Large intestine (tissue), 3 donors: ENCODE measurements around the gene SRGAP1. TPM values are rescaled to one million over a fixed set of nuclear protein-coding genes. Genes with fewer than 3 reads are reported as not detected.

Source experiments
- DNase-seq, 2 donors: peaks; one replicate each; pipeline versions ENCODE4 v3.0.0 to v3.0.0-alpha.2; 2013
- H3K27ac ChIP-seq: one replicate; pipeline ENCODE4 v1.5.1; 2013; ENCODE audit warnings: low read length
- H3K27me3 ChIP-seq: 2 replicates; pipeline ENCODE4 v1.6.1; 2013; ENCODE audit warnings: low read length; ENCODE audit not compliant: control insufficient read depth, insufficient read depth
- H3K36me3 ChIP-seq: 2 replicates; pipeline ENCODE4 v1.6.1; 2013; ENCODE audit warnings: low read length; ENCODE audit not compliant: control insufficient read depth, insufficient read depth
- H3K4me1 ChIP-seq: one replicate; pipeline ENCODE4 v1.6.1; 2013; ENCODE audit warnings: low read length; ENCODE audit not compliant: control insufficient read depth, insufficient read depth
- H3K4me3 ChIP-seq: one replicate; pipeline ENCODE4 v1.5.1; 2013; ENCODE audit warnings: low read length
- H3K9me3 ChIP-seq: one replicate; pipeline ENCODE4 v1.6.1; 2013; ENCODE audit warnings: mild to moderate bottlenecking, low read depth, low read length, moderate library complexity; ENCODE audit not compliant: control insufficient read depth
- WGBS: methylation state at CpG from one replicate; pipeline ENCODE4 v1.1.5; 2013; ENCODE audit warnings: low lambda C conversion rate; ENCODE audit not compliant: insufficient coverage; 5-methylcytosine and 5-hydroxymethylcytosine counted together
- polyA plus RNA-seq: library from polyadenylated mRNA; unstranded; fragments of 120-200 nt; gene quantifications from one replicate; pipeline ENCODE4 v1.2.1, GENCODE V29; 2013

Gene SRGAP1
- polyA plus RNA-seq, 1 donor, result 8.6 TPM

DNA sequence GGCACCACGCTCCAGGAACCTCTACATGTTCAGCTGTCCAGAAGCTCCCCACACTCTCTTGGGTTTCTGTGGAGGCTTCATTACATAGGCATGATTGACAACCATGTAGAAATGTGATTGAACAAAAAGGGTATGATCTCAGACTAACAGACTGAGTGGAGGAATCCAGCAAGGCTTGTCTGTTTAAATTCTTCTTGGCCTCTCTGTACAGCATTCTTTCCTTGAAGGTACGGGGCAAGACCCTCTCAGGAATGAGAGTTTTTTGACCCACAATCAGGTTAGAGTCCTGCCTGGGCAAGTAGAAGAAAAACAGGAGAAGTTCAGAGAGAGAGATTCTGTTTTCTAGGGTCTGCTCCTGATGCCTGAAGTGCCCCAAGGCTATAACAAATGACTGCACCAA, 40.9 kb downstream of the SRGAP1 start:
- H3K4me1 ChIP-seq, result peaks cover 6% of the 10 kb centered on the region
- H3K27ac ChIP-seq, result no peak overlapping the region
- no peaks in the 10 kb centered on the region for H3K27me3 ChIP-seq
- no peak overlapping the region for H3K4me3 ChIP-seq
- no peaks in the 10 kb centered on the region for H3K36me3 ChIP-seq
- WGBS, result no CpG with 5 or more reads among the region's 2 CpGs
- DNase-seq, result no peak
- H3K9me3 ChIP-seq, result no peaks in the 10 kb centered on the region

DNA sequence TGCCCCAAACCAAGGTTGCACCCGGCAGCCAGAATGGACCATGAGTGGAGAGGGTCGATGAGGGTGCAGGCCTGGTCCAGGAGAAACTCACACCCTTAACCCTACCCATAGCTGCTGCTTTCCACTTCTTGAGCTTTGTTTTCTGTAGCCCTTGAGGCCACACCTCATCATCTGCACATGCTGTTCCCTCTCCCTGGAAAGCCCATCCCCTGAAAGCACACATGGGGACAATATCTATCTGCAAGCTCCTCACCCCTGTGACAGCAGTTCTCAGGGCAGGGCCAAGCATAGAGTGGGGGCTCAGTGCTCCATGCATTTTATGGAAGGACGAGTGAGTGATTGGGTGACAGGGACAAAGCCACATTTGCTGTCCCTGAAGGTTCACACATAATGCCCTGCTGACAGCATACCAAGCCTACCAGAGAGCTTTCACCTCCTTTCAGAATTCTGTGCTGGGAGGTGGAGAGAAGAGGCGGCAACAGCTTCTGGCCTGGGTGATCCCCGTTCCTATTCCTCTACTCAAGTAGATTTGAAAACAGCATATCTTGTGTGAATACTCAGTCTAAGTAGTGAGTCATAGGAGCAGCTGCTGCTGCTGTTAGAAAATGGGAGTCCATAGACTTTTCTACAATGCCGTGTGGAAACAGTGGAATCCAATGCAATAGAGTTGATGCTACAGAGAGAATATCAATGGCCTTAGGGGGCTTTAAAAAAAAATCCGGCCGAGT, 44.6 kb downstream of the SRGAP1 start:
- no CpG with 5 or more reads among the region's 8 CpGs for WGBS
- no peak overlapping the region for H3K4me3 ChIP-seq
- H3K4me1 ChIP-seq, result peaks cover 6% of the 10 kb centered on the region
- H3K27ac ChIP-seq, result peak overlapping the region; percentile 57
- no peak for DNase-seq
- H3K36me3 ChIP-seq, result no peaks in the 10 kb centered on the region
- no peaks in the 10 kb centered on the region for H3K27me3 ChIP-seq
- no peaks in the 10 kb centered on the region for H3K9me3 ChIP-seq

DNA sequence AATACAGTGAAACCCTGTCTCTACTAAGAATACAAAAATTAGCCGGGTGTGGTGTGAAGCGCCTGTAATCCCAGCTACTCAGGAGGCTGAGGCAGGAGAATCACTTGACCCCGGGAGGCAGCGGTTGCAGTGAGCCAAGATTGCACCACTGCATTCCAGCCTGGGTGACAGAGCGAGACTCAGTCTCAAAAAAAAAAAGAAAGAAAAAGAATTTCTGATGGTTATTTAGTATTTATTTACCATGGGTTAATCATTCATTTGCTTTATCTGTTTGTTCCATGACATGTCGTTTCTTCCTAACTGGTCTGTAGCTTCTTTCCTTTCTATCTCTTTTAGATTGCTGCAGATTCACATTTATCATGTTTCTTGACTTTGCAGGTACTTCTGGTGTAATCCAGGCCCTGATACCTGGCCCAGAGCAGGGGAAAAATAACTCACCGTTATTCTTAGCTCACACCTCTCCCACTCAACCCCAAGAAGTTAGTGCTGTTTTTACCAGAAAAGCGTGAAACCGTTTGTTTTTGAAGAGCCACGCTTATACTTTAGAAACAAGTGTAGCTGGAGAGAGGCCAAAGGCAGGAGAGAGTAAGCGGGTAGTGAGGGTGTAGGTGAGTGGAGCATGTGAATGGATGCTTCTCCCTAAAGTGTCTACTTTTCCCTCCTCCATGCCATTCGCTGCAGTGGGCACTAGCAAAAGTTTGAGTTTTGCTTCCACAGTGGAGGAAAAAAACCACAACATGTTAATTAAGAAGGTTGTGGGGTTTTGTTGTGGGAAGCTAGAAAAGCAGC, 45.4 kb downstream of the SRGAP1 start:
- Histone ChIP-seq H3K36me3 (no peaks in the 10 kb centered on the region), H3K9me3 (no peaks in the 10 kb centered on the region), H3K27me3 (no peaks in the 10 kb centered on the region), H3K4me1 (peaks cover 6% of the 10 kb centered on the region), H3K27ac (peak overlapping the region; percentile 57), H3K4me3 (no peak overlapping the region)
- 28% methylated on average over 3 of the region's 12 CpGs for WGBS
- peak in 1 of 2 donors; percentile 48 for DNase-seq

DNA sequence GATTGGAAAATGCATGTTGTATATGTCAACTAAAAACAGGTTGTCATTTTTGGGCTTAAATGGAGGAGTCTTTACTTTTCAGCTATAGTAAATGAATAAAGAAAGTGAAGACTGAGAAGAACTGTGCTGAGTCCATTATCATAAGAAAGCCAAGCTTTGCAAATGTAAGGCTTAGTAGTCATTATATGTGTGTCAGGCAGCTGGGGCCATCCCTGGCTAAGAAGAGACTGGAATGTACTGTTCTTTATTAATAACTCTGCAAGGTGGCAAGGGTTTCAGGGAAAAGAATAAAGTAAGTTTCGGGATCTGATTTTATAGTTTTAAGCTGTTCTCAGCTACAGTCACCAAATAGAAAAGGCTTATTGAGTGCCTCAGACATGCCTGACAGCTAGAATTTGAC, 48.7 kb downstream of the SRGAP1 start:
- WGBS, result 100% methylated on average over 1 of the region's 1 CpG
- Histone ChIP-seq H3K4me1 (peaks cover 6% of the 10 kb centered on the region), H3K27ac (no peak overlapping the region), H3K36me3 (no peaks in the 10 kb centered on the region), H3K9me3 (no peaks in the 10 kb centered on the region), H3K4me3 (no peak overlapping the region), H3K27me3 (no peaks in the 10 kb centered on the region)
- no peak for DNase-seq

- Histone ChIP-seq H3K36me3 (no peaks in the 10 kb centered on the region), H3K27me3 (no peaks in the 10 kb centered on the region)
- 80% methylated on average over 1 of the region's 3 CpGs for WGBS
Measured at GRCh38 chr12:63894132-63894531, 49.6 kb downstream of the SRGAP1 start.

DNA sequence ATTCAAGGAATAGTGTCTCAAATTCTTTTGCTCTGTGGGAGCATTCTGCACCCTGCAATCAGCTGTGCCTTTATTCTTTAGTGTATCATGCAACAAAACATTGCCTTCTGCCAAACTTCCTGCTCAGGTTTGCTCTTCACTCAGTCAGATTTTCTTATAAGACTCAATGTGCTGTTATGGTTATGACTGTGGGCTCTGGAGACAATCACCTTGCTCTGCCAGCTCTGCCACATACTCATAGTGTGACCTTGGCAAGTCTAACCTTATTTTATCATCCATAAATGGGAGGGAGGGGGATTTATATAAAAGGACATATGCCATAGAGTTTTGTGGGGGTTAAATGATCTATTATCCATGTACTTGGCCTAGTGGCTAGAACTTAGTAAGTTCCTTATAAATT, 51.3 kb downstream of the SRGAP1 start:
- H3K27me3 ChIP-seq, result no peaks in the 10 kb centered on the region
- H3K36me3 ChIP-seq, result no peaks in the 10 kb centered on the region
- no peak overlapping the region for H3K27ac ChIP-seq
- DNase-seq, result no peak
- no peak overlapping the region for H3K4me3 ChIP-seq
- H3K4me1 ChIP-seq, result no peaks in the 10 kb centered on the region
- H3K9me3 ChIP-seq, result no peaks in the 10 kb centered on the region

More at GRCh38 chr12:63894132-63894531, 49.6 kb downstream of the SRGAP1 start:
- Histone ChIP-seq H3K4me3 (no peak overlapping the region), H3K9me3 (no peaks in the 10 kb centered on the region), H3K27ac (no peak overlapping the region), H3K4me1 (peaks cover 4% of the 10 kb centered on the region)
- no peak for DNase-seq

DNA sequence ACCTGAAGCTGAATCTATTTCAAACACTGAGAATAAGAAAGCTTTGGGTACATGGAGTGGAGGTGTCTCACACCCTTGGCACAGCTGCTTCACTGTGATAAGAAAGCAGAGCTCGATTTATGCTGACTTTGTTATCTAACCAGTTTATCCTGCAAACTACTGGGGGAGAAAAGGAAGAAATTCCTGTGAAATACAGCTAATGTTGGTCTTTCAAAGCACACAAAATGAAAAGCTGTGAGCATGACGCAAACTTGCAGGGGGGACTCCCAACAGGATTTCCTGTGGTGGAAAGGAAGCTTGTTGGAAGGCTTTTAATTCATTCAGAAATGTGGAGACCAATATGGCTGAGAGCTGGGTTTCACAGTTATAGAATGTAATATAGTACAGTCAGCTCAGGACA, 53.4 kb downstream of the SRGAP1 start:
- Histone ChIP-seq H3K4me3 (no peak overlapping the region), H3K36me3 (no peaks in the 10 kb centered on the region), H3K27me3 (no peaks in the 10 kb centered on the region), H3K4me1 (no peaks in the 10 kb centered on the region), H3K9me3 (no peaks in the 10 kb centered on the region), H3K27ac (no peak overlapping the region)
- no peak for DNase-seq
- WGBS, result no CpG with 5 or more reads among the region's 2 CpGs

DNA sequence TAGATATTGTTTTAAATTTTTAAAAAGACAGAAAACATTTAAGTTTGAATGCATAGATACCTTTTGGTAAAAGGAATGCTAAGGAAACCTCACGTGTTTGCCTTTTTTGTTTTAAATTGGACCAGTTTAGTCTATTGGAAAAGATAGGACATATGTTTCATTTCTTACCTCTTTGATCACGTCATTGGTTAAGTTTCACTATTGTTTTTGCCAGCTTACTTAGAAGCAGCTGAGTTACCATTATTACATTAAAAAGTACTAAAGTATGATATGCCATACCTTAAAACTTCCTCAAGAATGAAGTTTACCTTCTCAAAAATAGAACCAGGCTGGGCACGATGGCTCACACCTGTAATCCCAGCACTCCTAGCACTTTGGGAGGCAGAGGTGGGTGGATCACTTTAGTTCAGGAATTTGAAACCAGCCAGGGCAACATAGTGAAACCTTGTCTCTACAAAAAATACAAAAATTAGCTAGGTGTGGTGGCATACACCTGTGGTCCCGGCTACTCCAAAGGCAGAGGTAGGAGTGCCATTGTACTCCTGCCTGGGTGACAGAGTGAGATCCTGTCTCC, 54.4 kb downstream of the SRGAP1 start:
- 100% methylated on average over 1 of the region's 4 CpGs for WGBS
- no peaks in the 10 kb centered on the region for H3K9me3 ChIP-seq

DNA sequence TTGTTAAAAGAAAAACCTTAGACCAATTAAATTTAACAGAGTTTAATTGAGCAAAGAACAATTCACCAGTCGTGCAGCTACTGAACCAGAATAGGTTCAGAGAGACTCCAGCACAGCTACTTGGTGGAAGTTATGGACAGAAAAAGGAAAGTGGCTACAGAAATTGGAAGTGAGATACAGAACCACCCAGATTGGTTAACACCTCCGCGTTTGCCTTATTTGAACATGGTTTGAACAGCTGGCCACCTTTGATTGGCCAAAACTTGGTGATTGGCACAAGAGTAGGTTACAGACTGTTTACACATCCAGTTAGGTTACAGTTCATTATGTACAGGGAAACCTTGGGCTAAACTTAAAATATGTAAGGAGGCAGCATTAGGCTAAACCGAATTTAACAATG, 54.9 kb downstream of the SRGAP1 start:
- Histone ChIP-seq H3K9me3 (no peaks in the 10 kb centered on the region), H3K4me1 (no peaks in the 10 kb centered on the region), H3K4me3 (no peak overlapping the region), H3K27me3 (no peaks in the 10 kb centered on the region), H3K36me3 (no peaks in the 10 kb centered on the region), H3K27ac (no peak overlapping the region)
- WGBS, result 88% methylated on average over 4 of the region's 4 CpGs
- DNase-seq, result no peak

More for the DNA sequence above, 54.4 kb downstream of the SRGAP1 start:
- no peaks in the 10 kb centered on the region for H3K27me3 ChIP-seq
- H3K4me1 ChIP-seq, result no peaks in the 10 kb centered on the region
- no peak for DNase-seq
- H3K27ac ChIP-seq, result no peak overlapping the region
- H3K36me3 ChIP-seq, result no peaks in the 10 kb centered on the region
- H3K4me3 ChIP-seq, result no peak overlapping the region

DNA sequence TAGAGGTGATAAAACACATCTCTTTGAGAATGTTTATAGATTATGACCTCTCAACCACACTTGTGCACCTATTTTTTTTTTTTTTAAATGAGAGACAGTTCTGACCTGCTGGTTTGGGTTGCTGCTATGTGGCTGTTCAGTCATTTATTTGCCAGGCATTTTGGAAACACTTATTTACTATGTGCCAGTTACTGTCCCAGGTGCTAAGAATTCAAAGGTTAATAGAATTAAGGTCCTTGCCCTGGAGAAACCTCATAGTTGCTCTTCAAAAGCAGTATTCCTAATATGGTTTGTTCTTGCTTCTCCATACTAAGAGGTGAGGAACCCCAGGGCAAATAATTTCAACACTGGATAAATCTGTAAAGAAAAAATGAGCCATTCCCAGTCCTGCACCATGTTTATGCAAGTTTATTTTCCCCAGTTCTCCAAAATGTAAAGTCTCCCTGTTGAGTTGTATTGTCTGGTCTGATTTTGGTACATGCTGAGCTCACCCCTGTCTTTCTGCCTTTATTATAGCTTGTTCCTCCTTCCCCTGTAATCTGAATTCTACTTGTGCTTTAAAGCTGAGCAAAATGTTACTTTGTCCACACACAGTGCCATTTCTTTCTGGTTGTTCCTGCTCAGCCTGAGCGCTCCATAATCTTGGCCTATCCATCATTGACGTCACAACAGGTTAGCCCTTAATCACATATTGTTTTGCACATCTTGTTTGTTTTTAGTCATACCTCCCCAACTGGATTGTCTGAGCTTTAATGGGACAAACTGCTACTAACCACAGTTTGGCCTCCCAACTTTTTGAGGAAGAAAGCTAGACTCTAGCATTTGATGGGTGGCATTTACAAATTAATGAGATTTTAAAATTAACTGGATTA, 56.7 kb downstream of the SRGAP1 start:
- 100% methylated on average over 1 of the region's 2 CpGs for WGBS

More for the DNA sequence above, 56.7 kb downstream of the SRGAP1 start:
- Histone ChIP-seq H3K27ac (no peak overlapping the region), H3K4me1 (no peaks in the 10 kb centered on the region), H3K27me3 (no peaks in the 10 kb centered on the region), H3K4me3 (no peak overlapping the region), H3K36me3 (no peaks in the 10 kb centered on the region), H3K9me3 (no peaks in the 10 kb centered on the region)
- DNase-seq, result no peak
